Nephron progenitor cell (in vitro differentiated cells): ENCODE results near the gene PKP1.

ENCODE experiments used
- DNase-seq: peaks from one replicate; pipeline ENCODE4 v3.0.0; 2021
- H3K27ac Mint-ChIP-seq: 2 replicates; pipeline ENCODE4 v1.8.0; 2021; ENCODE audit warnings: mild to moderate bottlenecking, moderate library complexity, mixed read lengths
- H3K27me3 Mint-ChIP-seq: 2 replicates; pipeline ENCODE4 v1.8.0; 2021; ENCODE audit warnings: mild to moderate bottlenecking, low read depth, mixed read lengths; ENCODE audit not compliant: poor library complexity
- H3K36me3 Mint-ChIP-seq: 2 replicates; pipeline ENCODE4 v1.8.0; 2021; ENCODE audit warnings: low read depth, mixed read lengths
- H3K4me1 Mint-ChIP-seq: 2 replicates; pipeline ENCODE4 v1.8.0; 2021; ENCODE audit warnings: mixed read lengths
- H3K4me3 Mint-ChIP-seq: 2 replicates; pipeline ENCODE4 v1.8.0; 2021; ENCODE audit warnings: mild to moderate bottlenecking, moderate library complexity, mixed read lengths
- H3K9me3 Mint-ChIP-seq: 2 replicates; pipeline ENCODE4 v1.8.0; 2021; ENCODE audit warnings: mild to moderate bottlenecking, moderate library complexity, mixed read lengths
- TF ChIP-seq, protein P1 (sequence below): fragments of 200-600 bp; sonication (generic); IDR thresholded peaks from 2 replicates; pipeline ENCODE4 v1.5.0; 2021; ENCODE audit warnings: antibody characterized with exemption

The PKP1 gene

DNA sequence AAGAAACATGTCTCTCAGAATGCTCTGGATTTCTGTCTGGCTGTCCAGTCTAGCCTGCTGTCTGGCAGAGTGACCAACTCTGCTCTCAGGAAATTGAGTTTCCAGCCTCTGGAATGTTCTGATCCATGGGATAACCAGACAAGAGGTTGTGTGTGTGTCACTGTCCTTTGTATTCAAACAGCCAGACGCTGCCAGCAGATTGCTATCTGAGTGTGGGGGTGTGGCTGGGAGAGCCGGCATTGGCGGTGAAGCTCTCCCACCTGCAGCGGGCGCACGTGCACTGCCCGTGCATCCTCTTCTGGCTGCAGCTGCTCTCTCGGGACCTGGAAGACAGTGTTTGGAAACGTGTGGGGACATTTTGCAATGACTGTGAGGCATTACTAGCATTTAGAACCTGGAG is 26.1 kb downstream of the PKP1 start:
- Mint-ChIP-seq H3K36me3 (no peaks in the 10 kb centered on the region), H3K9me3 (no peaks in the 10 kb centered on the region), H3K4me1 (peaks cover 11% of the 10 kb centered on the region), H3K4me3 (no peak overlapping the region), H3K27ac (no peak overlapping the region), H3K27me3 (peaks cover 54% of the 10 kb centered on the region)
- peak; percentile 70 for DNase-seq
- TF ChIP-seq, protein P1, sequence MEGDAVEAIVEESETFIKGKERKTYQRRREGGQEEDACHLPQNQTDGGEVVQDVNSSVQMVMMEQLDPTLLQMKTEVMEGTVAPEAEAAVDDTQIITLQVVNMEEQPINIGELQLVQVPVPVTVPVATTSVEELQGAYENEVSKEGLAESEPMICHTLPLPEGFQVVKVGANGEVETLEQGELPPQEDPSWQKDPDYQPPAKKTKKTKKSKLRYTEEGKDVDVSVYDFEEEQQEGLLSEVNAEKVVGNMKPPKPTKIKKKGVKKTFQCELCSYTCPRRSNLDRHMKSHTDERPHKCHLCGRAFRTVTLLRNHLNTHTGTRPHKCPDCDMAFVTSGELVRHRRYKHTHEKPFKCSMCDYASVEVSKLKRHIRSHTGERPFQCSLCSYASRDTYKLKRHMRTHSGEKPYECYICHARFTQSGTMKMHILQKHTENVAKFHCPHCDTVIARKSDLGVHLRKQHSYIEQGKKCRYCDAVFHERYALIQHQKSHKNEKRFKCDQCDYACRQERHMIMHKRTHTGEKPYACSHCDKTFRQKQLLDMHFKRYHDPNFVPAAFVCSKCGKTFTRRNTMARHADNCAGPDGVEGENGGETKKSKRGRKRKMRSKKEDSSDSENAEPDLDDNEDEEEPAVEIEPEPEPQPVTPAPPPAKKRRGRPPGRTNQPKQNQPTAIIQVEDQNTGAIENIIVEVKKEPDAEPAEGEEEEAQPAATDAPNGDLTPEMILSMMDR: peak; percentile 22

DNA sequence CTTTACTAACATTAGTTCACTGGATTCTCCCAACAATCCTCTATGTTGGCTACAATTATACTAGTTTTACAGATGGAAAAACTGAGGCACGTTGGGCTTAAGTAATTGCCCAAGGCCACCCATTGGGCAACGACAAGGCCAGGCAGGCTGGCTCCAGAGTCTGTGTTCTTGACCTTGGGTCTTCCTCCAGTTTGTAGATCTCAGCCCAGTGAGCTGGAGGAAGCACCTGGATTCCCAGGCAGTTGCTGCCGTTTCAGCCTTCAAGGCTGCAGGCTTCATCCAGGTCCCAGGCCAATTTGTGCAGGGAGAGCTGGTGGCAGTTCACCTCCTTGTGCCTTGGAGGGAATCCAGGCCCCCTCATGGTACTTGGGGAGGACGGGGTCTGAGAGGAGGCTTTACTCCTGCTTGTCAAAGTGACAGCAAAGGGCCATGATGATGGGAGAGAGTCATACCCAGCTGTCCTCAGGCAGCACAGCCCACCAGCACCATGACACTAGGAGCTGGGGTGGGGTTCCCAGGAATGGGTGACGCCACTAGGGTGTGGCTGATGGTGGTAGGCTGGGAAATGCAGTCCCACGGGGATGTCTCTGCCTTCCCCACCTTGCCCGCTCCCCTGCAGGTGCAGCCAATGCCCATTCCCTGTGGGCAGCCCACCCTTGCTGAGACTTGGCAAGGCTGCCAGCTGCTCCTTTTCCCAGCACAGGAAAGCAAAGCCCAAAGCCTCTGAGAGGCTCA is 27.1 kb downstream of the PKP1 start:
- Mint-ChIP-seq H3K4me3 (no peak overlapping the region), H3K27ac (no peak overlapping the region), H3K4me1 (peaks cover 11% of the 10 kb centered on the region), H3K9me3 (no peaks in the 10 kb centered on the region), H3K27me3 (peaks cover 50% of the 10 kb centered on the region), H3K36me3 (no peaks in the 10 kb centered on the region)
- TF ChIP-seq, protein P1: no peak
- no peak for DNase-seq

DNA sequence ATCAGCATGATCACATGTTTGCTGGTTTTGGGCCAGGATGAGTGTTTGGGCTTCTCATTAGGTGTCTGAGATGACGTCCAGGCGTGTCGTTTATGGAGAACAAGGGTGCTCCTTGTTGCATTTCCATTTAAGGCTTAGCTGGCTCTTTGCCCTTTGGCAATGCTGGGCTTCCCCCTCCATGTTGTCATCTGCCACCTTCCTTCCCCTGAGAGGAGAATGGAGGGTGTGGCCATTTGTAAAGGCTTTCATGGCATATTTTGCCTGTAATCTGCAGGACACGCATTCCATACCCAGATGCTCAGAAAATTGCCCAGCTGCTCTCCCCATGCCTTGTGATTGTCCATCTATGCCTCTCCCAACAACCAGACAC is 27.7 kb downstream of the PKP1 start:
- Mint-ChIP-seq H3K4me1 (peaks cover 11% of the 10 kb centered on the region), H3K27me3 (peaks cover 48% of the 10 kb centered on the region), H3K4me3 (no peak overlapping the region), H3K27ac (no peak overlapping the region), H3K36me3 (no peaks in the 10 kb centered on the region), H3K9me3 (no peaks in the 10 kb centered on the region)
- no peak for DNase-seq
- TF ChIP-seq, protein P1: no peak

DNA sequence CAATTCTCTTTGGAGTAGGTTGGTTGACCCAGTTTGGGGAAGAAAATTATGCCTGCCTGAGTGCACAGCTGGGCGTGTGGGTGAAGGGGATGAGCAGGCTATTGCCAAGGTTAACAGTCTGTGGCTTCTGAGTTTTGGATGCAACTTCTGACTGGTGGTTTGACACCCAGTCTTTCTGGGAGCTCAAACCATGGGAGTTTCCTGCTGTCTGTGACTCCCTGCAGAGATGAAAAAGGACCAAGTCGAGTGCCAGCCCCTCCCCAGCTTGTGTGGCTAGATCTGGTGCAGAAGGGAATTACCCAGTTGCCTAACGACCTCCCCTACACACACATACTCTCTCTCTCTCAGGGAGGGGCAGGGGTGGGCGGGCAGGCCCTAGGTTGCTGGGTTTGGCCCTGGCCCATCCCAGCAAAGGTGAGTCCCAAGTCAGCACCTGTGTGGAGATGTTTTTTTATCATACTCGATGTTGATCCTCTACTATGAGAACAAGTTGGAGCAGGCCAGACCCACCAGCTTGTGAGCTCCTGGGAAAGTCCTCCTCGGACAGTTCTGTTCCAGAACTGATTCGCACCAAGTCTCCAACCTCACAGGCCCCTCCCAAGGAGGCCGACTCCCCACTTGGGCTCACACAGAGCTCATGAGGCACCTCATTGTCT is 28.2 kb downstream of the PKP1 start:
- H3K27ac Mint-ChIP-seq: no peak overlapping the region

DNA sequence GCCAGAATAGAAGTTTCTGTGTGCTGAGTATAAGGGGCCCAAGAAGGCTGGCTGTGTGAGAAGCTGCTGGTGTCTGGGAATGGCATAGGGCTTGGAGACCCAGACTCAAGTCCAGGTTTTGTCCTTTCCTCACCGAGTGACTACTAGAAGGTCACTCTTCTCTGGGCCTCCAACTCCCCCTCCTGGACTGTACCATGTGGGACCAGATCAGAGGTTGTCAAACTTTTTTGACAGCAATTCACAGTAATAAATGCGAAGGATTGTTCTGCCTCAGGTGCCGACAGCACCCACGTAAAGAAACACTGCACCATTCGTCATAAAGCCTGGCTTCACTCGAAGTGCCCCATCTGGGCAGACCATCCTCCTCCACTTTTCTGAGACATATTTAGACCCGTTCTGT is 29.0 kb downstream of the PKP1 start:
- Mint-ChIP-seq H3K4me1 (peaks cover 11% of the 10 kb centered on the region), H3K4me3 (no peak overlapping the region), H3K27ac (no peak overlapping the region), H3K9me3 (no peaks in the 10 kb centered on the region), H3K36me3 (no peaks in the 10 kb centered on the region), H3K27me3 (peaks cover 40% of the 10 kb centered on the region)
- no peak for DNase-seq
- TF ChIP-seq, protein P1: no peak

More for the DNA sequence above, 28.2 kb downstream of the PKP1 start:
- Mint-ChIP-seq H3K9me3 (no peaks in the 10 kb centered on the region), H3K36me3 (no peaks in the 10 kb centered on the region), H3K4me3 (no peak overlapping the region), H3K4me1 (peaks cover 11% of the 10 kb centered on the region), H3K27me3 (peaks cover 43% of the 10 kb centered on the region)
- DNase-seq: no peak
- TF ChIP-seq, protein P1: no peak

DNA sequence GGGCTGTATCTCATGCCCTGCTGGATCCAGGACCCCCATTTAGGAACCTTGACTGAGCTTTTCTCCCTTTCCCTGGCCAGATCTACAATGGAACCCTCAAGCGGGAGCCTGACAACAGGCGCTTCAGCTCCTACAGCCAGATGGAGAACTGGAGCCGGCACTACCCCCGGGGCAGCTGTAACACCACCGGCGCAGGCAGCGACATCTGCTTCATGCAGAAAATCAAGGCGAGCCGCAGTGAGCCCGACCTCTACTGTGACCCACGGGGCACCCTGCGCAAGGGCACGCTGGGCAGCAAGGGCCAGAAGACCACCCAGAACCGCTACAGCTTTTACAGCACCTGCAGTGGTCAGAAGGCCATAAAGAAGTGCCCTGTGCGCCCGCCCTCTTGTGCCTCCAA is 29.8 kb downstream of the PKP1 start:
- no peak for DNase-seq
- TF ChIP-seq, protein P1: no peak
- H3K4me1 Mint-ChIP-seq: peaks cover 11% of the 10 kb centered on the region
- H3K27ac Mint-ChIP-seq: no peak overlapping the region
- H3K36me3 Mint-ChIP-seq: no peaks in the 10 kb centered on the region
- no peaks in the 10 kb centered on the region for H3K9me3 Mint-ChIP-seq
- H3K4me3 Mint-ChIP-seq: no peak overlapping the region
- peaks cover 42% of the 10 kb centered on the region for H3K27me3 Mint-ChIP-seq
